ENCODE measurements around the gene CCL4L2. TPM values are rescaled to one million over a fixed set of nuclear protein-coding genes. Genes with fewer than 3 reads are reported as not detected.
"Not testable (repeated sequence)": the region's sequence is repeated elsewhere in the genome, so short reads cannot be mapped to it uniquely, and the experiment has no call there.

Gene CCL4L2
- total RNA-seq, 2 experiments from 2014 or later = 0.50 TPM; not detected in 1

- peak overlapping the region; percentile 30; the same call in 1 of the 2 replicates for H3K4me2 ChIP-seq (ENCODE audit: low read length)
- TF ChIP-seq EZH2phosphoT487 (IDR thresholded peaks at IDR 0.05; ENCODE audit: borderline replicate concordance, low read depth, low read length) (no peak), CTCF (conservative IDR thresholded peaks at IDR 0.05; ENCODE audit: low read length) (no peak)
Observed at GRCh38 chr17:36198831-36199465, 11.9 kb upstream of the CCL4L2 start.

DNA sequence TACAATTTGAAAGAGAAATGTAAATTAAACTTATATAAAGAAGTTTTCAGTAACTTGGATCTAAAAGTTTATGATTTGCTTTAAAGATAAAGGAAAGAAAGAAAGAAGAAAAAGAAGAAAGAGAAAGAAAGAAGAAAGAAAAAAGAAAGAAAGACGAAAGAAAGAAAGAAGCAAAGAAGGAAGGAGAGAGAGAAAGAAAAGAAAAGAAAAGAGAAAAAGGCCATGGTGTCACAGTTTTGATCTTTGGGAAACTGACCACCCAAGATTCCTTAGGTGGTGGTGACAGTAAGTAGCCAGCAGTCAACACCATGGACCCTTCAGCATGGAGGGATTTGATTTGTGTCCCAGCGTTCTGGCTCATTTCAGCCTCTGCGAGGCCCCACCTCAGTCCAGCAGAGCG is 9.8 kb upstream of the CCL4L2 start:
- H3K27ac ChIP-seq (ENCODE audit: low read depth, low read length, poor library complexity, severe bottlenecking); DNase-seq (ENCODE audit: low spot score); H3K79me2 ChIP-seq (ENCODE audit: insufficient read depth, low read depth, low read length); H3K4me3 ChIP-seq (ENCODE audit: low read depth, low read length, poor library complexity, severe bottlenecking); H3K9me2 ChIP-seq (ENCODE audit: insufficient read depth, low read length); POLR2A ChIA-PET; H3K4me2 ChIP-seq (ENCODE audit: low read length); H4K20me1 ChIP-seq (ENCODE audit: insufficient read depth, low read length); H2AFZ ChIP-seq (ENCODE audit: low read length); BruUV-seq (replicated peaks); H3K9me3 ChIP-seq (ENCODE audit: low read length); intact Hi-C loops (cut with micrococcal nuclease; ENCODE audit: unreplicated experiment); H3K36me3 ChIP-seq (ENCODE audit: insufficient read depth, low read length): not testable (repeated sequence)
- peaks cover 72% of the 10 kb centered on the region for H3K4me1 ChIP-seq (ENCODE audit: insufficient read depth, low read length, poor library complexity, severe bottlenecking)
- CTCF ChIA-PET (ENCODE audit: unreplicated experiment) = interaction anchor here (0.6 kb wide), 1 partner anchor 83 kb away, joined by 3 read pairs; no protein-coding TSS in a partner anchor

More at GRCh38 chr17:36198831-36199465, 11.9 kb upstream of the CCL4L2 start:
- no peaks in the 10 kb centered on the region for H3K36me3 ChIP-seq (ENCODE audit: insufficient read depth, low read length)
- peaks cover 73% of the 10 kb centered on the region for H3K4me1 ChIP-seq (ENCODE audit: insufficient read depth, low read length, poor library complexity, severe bottlenecking)
- ChIA-PET POLR2A (no interaction called here), CTCF (ENCODE audit: unreplicated experiment) (no interaction called here)
- 0 out of 2 replicates have a peak overlapping the region, but pooled peaks have one; percentile 53 for H2AFZ ChIP-seq (ENCODE audit: low read length)
- no peak for DNase-seq (ENCODE audit: low spot score)
- no peaks in the 10 kb centered on the region for H3K79me2 ChIP-seq (ENCODE audit: insufficient read depth, low read depth, low read length)
- no peaks in the 10 kb centered on the region for H3K9me2 ChIP-seq (ENCODE audit: insufficient read depth, low read length)
- intact Hi-C loops (cut with micrococcal nuclease; ENCODE audit: unreplicated experiment) = no loop called here
- H3K4me3 ChIP-seq (ENCODE audit: low read depth, low read length, poor library complexity, severe bottlenecking) = no peak overlapping the region
- no peaks in the 10 kb centered on the region for H4K20me1 ChIP-seq (ENCODE audit: insufficient read depth, low read length)
- no peak overlapping the region for H3K27ac ChIP-seq (ENCODE audit: low read depth, low read length, poor library complexity, severe bottlenecking)
- no peaks in the 10 kb centered on the region for H3K9me3 ChIP-seq (ENCODE audit: low read length)
- no TSS peak for BruUV-seq (replicated peaks)

DNA sequence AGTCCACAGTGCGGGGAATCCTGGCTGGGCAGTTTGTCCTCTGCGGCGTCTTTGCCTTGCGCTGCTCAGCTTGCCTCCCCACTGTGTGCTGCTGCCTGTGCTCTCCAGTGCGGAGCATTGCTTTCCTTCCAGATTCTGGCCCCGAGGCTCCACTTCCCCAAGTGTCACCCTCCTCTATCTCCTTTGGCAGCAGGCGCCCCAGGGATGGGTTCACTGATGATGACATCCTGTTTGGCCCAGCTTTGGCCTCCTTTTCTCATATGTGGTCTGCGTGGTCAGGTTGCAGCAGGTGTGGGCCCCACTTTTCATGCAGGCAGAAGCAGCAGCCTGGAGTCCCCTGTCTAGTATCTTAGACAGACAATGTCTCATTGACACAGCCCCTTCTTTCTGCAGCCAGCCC is 9.4 kb upstream of the CCL4L2 start:
- H3K4me2 ChIP-seq (ENCODE audit: low read length); H3K27ac ChIP-seq (ENCODE audit: low read depth, low read length, poor library complexity, severe bottlenecking); CTCF ChIA-PET (ENCODE audit: unreplicated experiment); BruUV-seq (replicated peaks); H3K36me3 ChIP-seq (ENCODE audit: insufficient read depth, low read length); H3K9me2 ChIP-seq (ENCODE audit: insufficient read depth, low read length); H3K4me3 ChIP-seq (ENCODE audit: low read depth, low read length, poor library complexity, severe bottlenecking); intact Hi-C loops (cut with micrococcal nuclease; ENCODE audit: unreplicated experiment); H4K20me1 ChIP-seq (ENCODE audit: insufficient read depth, low read length); POLR2A ChIA-PET; H3K79me2 ChIP-seq (ENCODE audit: insufficient read depth, low read depth, low read length); H3K9me3 ChIP-seq (ENCODE audit: low read length): not testable (repeated sequence)
- Histone ChIP-seq H2AFZ (ENCODE audit: low read length) (peak overlapping the region; percentile 78; the same call in 1 of the 2 replicates), H3K4me1 (ENCODE audit: insufficient read depth, low read length, poor library complexity, severe bottlenecking) (peaks cover 72% of the 10 kb centered on the region)
- DNase-seq (ENCODE audit: low spot score) = peak; percentile 25

DNA sequence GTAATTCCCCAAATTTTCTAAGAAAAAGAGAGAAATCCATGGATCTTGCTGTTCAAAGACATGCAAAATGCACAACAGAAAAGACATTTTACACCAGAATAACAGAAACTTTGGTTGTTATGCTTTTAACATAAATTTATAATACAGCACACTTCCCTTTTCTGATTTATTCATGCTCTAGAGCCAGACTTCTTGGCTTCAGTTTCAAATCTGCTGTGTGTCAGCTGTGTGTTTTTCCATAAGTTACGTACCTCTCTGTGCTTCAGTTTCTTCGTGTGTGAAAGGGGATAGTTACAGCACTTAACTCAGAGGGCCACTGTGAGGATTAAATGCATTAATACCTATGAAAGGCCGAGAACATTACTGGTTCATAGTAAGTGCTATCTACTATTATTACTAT is 7.5 kb upstream of the CCL4L2 start:
- POLR2A ChIA-PET = no interaction called here
- DNase-seq (ENCODE audit: low spot score) = no peak
- CTCF ChIA-PET (ENCODE audit: unreplicated experiment) = no interaction called here
- Histone ChIP-seq H2AFZ (ENCODE audit: low read length) (peak overlapping the region; percentile 78; the same call in 1 of the 2 replicates), H3K4me3 (ENCODE audit: low read depth, low read length, poor library complexity, severe bottlenecking) (no peak overlapping the region), H3K36me3 (ENCODE audit: insufficient read depth, low read length) (no peaks in the 10 kb centered on the region), H3K27ac (ENCODE audit: low read depth, low read length, poor library complexity, severe bottlenecking) (no peak overlapping the region), H4K20me1 (ENCODE audit: insufficient read depth, low read length) (no peaks in the 10 kb centered on the region), H3K9me2 (ENCODE audit: insufficient read depth, low read length) (no peaks in the 10 kb centered on the region), H3K79me2 (ENCODE audit: insufficient read depth, low read depth, low read length) (no peaks in the 10 kb centered on the region), H3K4me1 (ENCODE audit: insufficient read depth, low read length, poor library complexity, severe bottlenecking) (peaks cover 54% of the 10 kb centered on the region), H3K4me2 (ENCODE audit: low read length) (peak overlapping the region; percentile 22), H3K9me3 (ENCODE audit: low read length) (no peaks in the 10 kb centered on the region)
- no TSS peak for BruUV-seq (replicated peaks)
- intact Hi-C loops (cut with micrococcal nuclease; ENCODE audit: unreplicated experiment) = no loop called here
- no peak for TF ChIP-seq CTCF (conservative IDR thresholded peaks at IDR 0.05; ENCODE audit: low read length)
- TF ChIP-seq EZH2phosphoT487 (IDR thresholded peaks at IDR 0.05; ENCODE audit: borderline replicate concordance, low read depth, low read length) = no peak

Data from OCI-LY7 (cell line).